Measurements from ENCODE around the gene NFKBIE. TPM values are rescaled to one million over a fixed set of nuclear protein-coding genes. Genes with fewer than 3 reads are reported as not detected.

NFKBIE gene
- total RNA-seq, 2 experiments from 2014 or later, result 13.3 to 17.9 TPM

- POLR2A ChIA-PET, result interaction anchor here (0.9 to 1.9 kb wide), 3 partner anchors 15 to 129 kb away, joined by 3 to 5 read pairs (median 5); partner anchors contain the start of gene SLC35B2
- ATAC-seq, result no peak
- H3K4me1 Mint-ChIP-seq (ENCODE audit: low read depth), result peaks cover 14% of the 10 kb centered on the region
- H3K9me3 Mint-ChIP-seq, result no peaks in the 10 kb centered on the region
- H3K27me3 Mint-ChIP-seq, result peaks cover 47% of the 10 kb centered on the region
- peak overlapping the region; percentile 14 for H3K4me3 Mint-ChIP-seq
- no peak for DNase-seq
- H3K36me3 Mint-ChIP-seq (ENCODE audit: low read depth), result no peaks in the 10 kb centered on the region
- intact Hi-C loops (cut with micrococcal nuclease), result no loop called here
- TF ChIP-seq CTCF (IDR thresholded peaks at IDR 0.05), result no peak
- CTCF ChIA-PET, result interaction anchor here (6.5 kb wide), 1 partner anchor 35 kb away, joined by 182 read pairs; the partner anchor contains the start of gene AARS2
- H3K27ac Mint-ChIP-seq, result no peak overlapping the region
Measured at GRCh38 chr6:44271914-44272313, 6.6 kb upstream of the NFKBIE start.

DNA sequence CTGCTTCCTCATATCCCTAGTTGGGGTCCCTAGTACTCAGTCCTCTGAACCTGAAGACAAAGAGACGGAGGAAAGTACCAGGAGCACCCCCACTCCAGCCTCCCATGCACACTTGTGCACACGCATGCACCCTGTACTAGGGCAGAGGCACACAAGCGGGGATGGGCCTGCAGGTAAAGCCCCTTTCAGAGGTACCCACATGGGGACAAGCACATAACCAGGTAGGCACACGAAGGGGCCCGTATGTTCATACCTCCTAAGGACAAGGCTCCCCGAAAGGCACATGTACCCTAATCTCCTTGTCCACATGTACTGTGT lies 6.0 kb upstream of the NFKBIE start:
- Mint-ChIP-seq H3K36me3 (ENCODE audit: low read depth) (no peaks in the 10 kb centered on the region), H3K27me3 (peaks cover 44% of the 10 kb centered on the region), H3K4me3 (peak overlapping the region; percentile 47), H3K27ac (no peak overlapping the region), H3K4me1 (ENCODE audit: low read depth) (peaks cover 20% of the 10 kb centered on the region), H3K9me3 (no peaks in the 10 kb centered on the region)
- no peak for TF ChIP-seq CTCF (IDR thresholded peaks at IDR 0.05)
- CTCF ChIA-PET, result interaction anchor here (1.2 to 6.5 kb wide), 4 partner anchors 14 to 65 kb away, joined by 3 to 182 read pairs (median 84); partner anchors contain the start of genes AARS2 and SLC35B2
- DNase-seq (no peak), ATAC-seq (no peak)
- POLR2A ChIA-PET, result interaction anchor here (0.9 to 1.9 kb wide), 3 partner anchors 15 to 129 kb away, joined by 3 to 5 read pairs (median 5); partner anchors contain the start of gene SLC35B2
- intact Hi-C loops (cut with micrococcal nuclease), result no loop called here

GRCh38 chr6:44270526-44271405 lies 5.4 kb upstream of the NFKBIE start:
- DNase-seq, result no peak
- no peak for TF ChIP-seq CTCF (IDR thresholded peaks at IDR 0.05)
- intact Hi-C loops (cut with micrococcal nuclease), result no loop called here
- H3K27ac Mint-ChIP-seq, result no peak overlapping the region
- POLR2A ChIA-PET, result interaction anchor here (1.0 to 2.1 kb wide), 4 partner anchors 14 to 67 kb away, joined by 3 to 8 read pairs (median 6); partner anchors contain the start of gene SLC35B2
- no peak for ATAC-seq
- H3K27me3 Mint-ChIP-seq, result peaks cover 44% of the 10 kb centered on the region
- peaks cover 24% of the 10 kb centered on the region for H3K4me1 Mint-ChIP-seq (ENCODE audit: low read depth)
- CTCF ChIA-PET, result interaction anchor here (1.2 to 6.5 kb wide), 6 partner anchors 14 to 185 kb away, joined by 3 to 182 read pairs (median 26); partner anchors contain the start of genes AARS2, SLC35B2 and SPATS1
- H3K9me3 Mint-ChIP-seq, result no peaks in the 10 kb centered on the region
- no peaks in the 10 kb centered on the region for H3K36me3 Mint-ChIP-seq (ENCODE audit: low read depth)
- peak overlapping the region; percentile 47 for H3K4me3 Mint-ChIP-seq

DNA sequence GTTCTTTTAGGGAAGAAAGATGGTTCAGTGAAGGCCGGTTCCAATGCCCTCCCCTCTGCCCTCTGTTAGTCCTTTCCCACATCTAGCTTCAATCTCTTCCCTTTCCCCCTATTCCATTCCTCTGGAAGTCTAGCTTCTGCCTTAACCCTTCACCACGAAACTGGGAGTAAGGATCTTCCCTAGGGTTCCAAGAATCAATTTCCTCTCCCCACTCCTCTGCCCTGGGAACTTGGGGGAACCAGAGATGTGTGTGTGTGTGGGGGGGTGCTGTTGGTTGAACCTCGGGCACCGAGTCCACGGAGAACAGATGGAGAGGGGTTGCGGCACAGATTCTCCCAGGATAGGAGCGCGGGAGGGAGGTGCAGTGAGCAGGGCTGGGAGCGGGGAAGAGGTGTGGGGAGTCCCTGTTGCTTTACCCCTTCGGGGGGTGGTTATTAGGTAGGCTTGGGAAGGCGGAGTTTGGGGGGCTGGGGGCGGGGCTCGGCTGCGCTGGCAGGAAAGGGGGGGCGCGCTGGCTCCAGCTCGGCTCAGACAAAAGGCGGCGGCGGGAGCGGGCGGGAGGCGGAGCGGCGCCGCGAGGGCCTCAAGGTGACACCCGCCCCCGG lies 4.7 kb upstream of the NFKBIE start, which contains the start of gene TMEM151B:
TSS of gene TMEM151B (plus strand) at position 530 of the 605 bp plus-strand sequence. CDS start 293 bp downstream, outside the sequence.
- ChIA-PET POLR2A (interaction anchor here (1.0 to 2.1 kb wide), 4 partner anchors 13 to 68 kb away, joined by 3 to 8 read pairs (median 6); partner anchors contain the start of gene SLC35B2), CTCF (interaction anchor here (1.4 to 6.5 kb wide), 8 partner anchors 13 to 185 kb away, joined by 3 to 182 read pairs (median 15); partner anchors contain the start of genes AARS2, SLC35B2 and SPATS1)
- ATAC-seq (no peak), DNase-seq (peak; percentile 43)
- H3K4me3 Mint-ChIP-seq, result peak within 1 kb of the TSS; percentile 47
- H3K27me3 Mint-ChIP-seq, result peaks cover 44% of the 10 kb centered on the region
- H3K36me3 Mint-ChIP-seq (ENCODE audit: low read depth), result no peaks in the 10 kb centered on the region
- intact Hi-C loops (cut with micrococcal nuclease), result loop anchor here (2.0 to 5.0 kb wide), 2 partner anchors 35 to 187 kb away; no protein-coding TSS in a partner anchor
- H3K4me1 Mint-ChIP-seq (ENCODE audit: low read depth), result peaks cover 24% of the 10 kb centered on the region
- no peak within 1 kb of the TSS for H3K27ac Mint-ChIP-seq
- no peaks in the 10 kb centered on the region for H3K9me3 Mint-ChIP-seq
- TF ChIP-seq CTCF (IDR thresholded peaks at IDR 0.05), result no peak

Measured in activated CD8-positive, alpha-beta T cell treated with anti-CD3 and anti-CD28 coated beads for 36 hours (primary cell).